ENCODE measurements around the gene PHOSPHO1.

The PHOSPHO1 gene

GRCh38 chr17:49260011-49260816 is 29.6 kb upstream of the PHOSPHO1 start:
- peak overlapping the region; percentile 62 for H3K4me3 ChIP-seq (ENCODE audit: low read length)
- H3K9ac ChIP-seq (ENCODE audit: low read length): no peak overlapping the region
- H3K9me3 ChIP-seq (ENCODE audit: control insufficient read depth, low read depth, low read length): no peaks in the 10 kb centered on the region
- no peak overlapping the region for H3K27ac ChIP-seq (ENCODE audit: low read length)
- H3K4me1 ChIP-seq (ENCODE audit: control insufficient read depth, low read depth, low read length): peaks cover 4% of the 10 kb centered on the region
- H3K36me3 ChIP-seq (ENCODE audit: control insufficient read depth, low read depth, low read length): no peaks in the 10 kb centered on the region
- H3K27me3 ChIP-seq (ENCODE audit: control insufficient read depth, insufficient read depth, low read length): peaks cover 24% of the 10 kb centered on the region

- H3K27ac ChIP-seq (ENCODE audit: low read length): no peak overlapping the region
- peaks cover 4% of the 10 kb centered on the region for H3K4me1 ChIP-seq (ENCODE audit: control insufficient read depth, low read depth, low read length)
- no peaks in the 10 kb centered on the region for H3K36me3 ChIP-seq (ENCODE audit: control insufficient read depth, low read depth, low read length)
- no peaks in the 10 kb centered on the region for H3K9me3 ChIP-seq (ENCODE audit: control insufficient read depth, low read depth, low read length)
- peaks cover 24% of the 10 kb centered on the region for H3K27me3 ChIP-seq (ENCODE audit: control insufficient read depth, insufficient read depth, low read length)
- no peak overlapping the region for H3K9ac ChIP-seq (ENCODE audit: low read length)
- peak overlapping the region; percentile 62 for H3K4me3 ChIP-seq (ENCODE audit: low read length)
Observed at GRCh38 chr17:49259663-49260010, 29.1 kb upstream of the PHOSPHO1 start.

GRCh38 chr17:49258394-49258793 is 27.8 kb upstream of the PHOSPHO1 start:
- Histone ChIP-seq H3K9me3 (ENCODE audit: control insufficient read depth, low read depth, low read length) (no peaks in the 10 kb centered on the region), H3K4me1 (ENCODE audit: control insufficient read depth, low read depth, low read length) (peaks cover 4% of the 10 kb centered on the region), H3K27ac (ENCODE audit: low read length) (no peak overlapping the region), H3K36me3 (ENCODE audit: control insufficient read depth, low read depth, low read length) (no peaks in the 10 kb centered on the region), H3K27me3 (ENCODE audit: control insufficient read depth, insufficient read depth, low read length) (peaks cover 24% of the 10 kb centered on the region), H3K4me3 (ENCODE audit: low read length) (no peak overlapping the region), H3K9ac (ENCODE audit: low read length) (no peak overlapping the region)

- Histone ChIP-seq H3K9me3 (ENCODE audit: control insufficient read depth, low read depth, low read length) (no peaks in the 10 kb centered on the region), H3K36me3 (ENCODE audit: control insufficient read depth, low read depth, low read length) (no peaks in the 10 kb centered on the region), H3K4me3 (ENCODE audit: low read length) (no peak overlapping the region), H3K27me3 (ENCODE audit: control insufficient read depth, insufficient read depth, low read length) (peaks cover 9% of the 10 kb centered on the region), H3K4me1 (ENCODE audit: control insufficient read depth, low read depth, low read length) (no peaks in the 10 kb centered on the region), H3K27ac (ENCODE audit: low read length) (no peak overlapping the region), H3K9ac (ENCODE audit: low read length) (no peak overlapping the region)
Observed at GRCh38 chr17:49255125-49255524, 24.5 kb upstream of the PHOSPHO1 start.

GRCh38 chr17:49254066-49254465 is 23.5 kb upstream of the PHOSPHO1 start:
- Histone ChIP-seq H3K4me1 (ENCODE audit: control insufficient read depth, low read depth, low read length) (no peaks in the 10 kb centered on the region), H3K27ac (ENCODE audit: low read length) (no peak overlapping the region), H3K9me3 (ENCODE audit: control insufficient read depth, low read depth, low read length) (no peaks in the 10 kb centered on the region), H3K9ac (ENCODE audit: low read length) (no peak overlapping the region), H3K27me3 (ENCODE audit: control insufficient read depth, insufficient read depth, low read length) (no peaks in the 10 kb centered on the region), H3K36me3 (ENCODE audit: control insufficient read depth, low read depth, low read length) (no peaks in the 10 kb centered on the region), H3K4me3 (ENCODE audit: low read length) (no peak overlapping the region)

GRCh38 chr17:49252148-49252695 is 21.6 kb upstream of the PHOSPHO1 start:
- Histone ChIP-seq H3K27ac (ENCODE audit: low read length) (no peak overlapping the region), H3K27me3 (ENCODE audit: control insufficient read depth, insufficient read depth, low read length) (no peaks in the 10 kb centered on the region), H3K4me3 (ENCODE audit: low read length) (no peak overlapping the region), H3K9ac (ENCODE audit: low read length) (no peak overlapping the region), H3K9me3 (ENCODE audit: control insufficient read depth, low read depth, low read length) (no peaks in the 10 kb centered on the region), H3K36me3 (ENCODE audit: control insufficient read depth, low read depth, low read length) (no peaks in the 10 kb centered on the region), H3K4me1 (ENCODE audit: control insufficient read depth, low read depth, low read length) (no peaks in the 10 kb centered on the region)

- H3K4me1 ChIP-seq (ENCODE audit: control insufficient read depth, low read depth, low read length): no peaks in the 10 kb centered on the region
- H3K36me3 ChIP-seq (ENCODE audit: control insufficient read depth, low read depth, low read length): no peaks in the 10 kb centered on the region
- H3K9ac ChIP-seq (ENCODE audit: low read length): no peak overlapping the region
- H3K9me3 ChIP-seq (ENCODE audit: control insufficient read depth, low read depth, low read length): no peaks in the 10 kb centered on the region
- no peaks in the 10 kb centered on the region for H3K27me3 ChIP-seq (ENCODE audit: control insufficient read depth, insufficient read depth, low read length)
- H3K4me3 ChIP-seq (ENCODE audit: low read length): no peak overlapping the region
- no peak overlapping the region for H3K27ac ChIP-seq (ENCODE audit: low read length)
Observed at GRCh38 chr17:49249890-49250522, 19.4 kb upstream of the PHOSPHO1 start.

GRCh38 chr17:49249292-49249794 is 18.8 kb upstream of the PHOSPHO1 start:
- no peaks in the 10 kb centered on the region for H3K9me3 ChIP-seq (ENCODE audit: control insufficient read depth, low read depth, low read length)
- no peaks in the 10 kb centered on the region for H3K27me3 ChIP-seq (ENCODE audit: control insufficient read depth, insufficient read depth, low read length)
- H3K36me3 ChIP-seq (ENCODE audit: control insufficient read depth, low read depth, low read length): no peaks in the 10 kb centered on the region
- H3K4me3 ChIP-seq (ENCODE audit: low read length): no peak overlapping the region
- H3K9ac ChIP-seq (ENCODE audit: low read length): no peak overlapping the region
- H3K4me1 ChIP-seq (ENCODE audit: control insufficient read depth, low read depth, low read length): no peaks in the 10 kb centered on the region
- no peak overlapping the region for H3K27ac ChIP-seq (ENCODE audit: low read length)

- Histone ChIP-seq H3K9me3 (ENCODE audit: control insufficient read depth, low read depth, low read length) (no peaks in the 10 kb centered on the region), H3K36me3 (ENCODE audit: control insufficient read depth, low read depth, low read length) (no peaks in the 10 kb centered on the region), H3K9ac (ENCODE audit: low read length) (no peak overlapping the region), H3K27me3 (ENCODE audit: control insufficient read depth, insufficient read depth, low read length) (no peaks in the 10 kb centered on the region), H3K4me1 (ENCODE audit: control insufficient read depth, low read depth, low read length) (no peaks in the 10 kb centered on the region), H3K4me3 (ENCODE audit: low read length) (no peak overlapping the region), H3K27ac (ENCODE audit: low read length) (no peak overlapping the region)
Observed at GRCh38 chr17:49247944-49248343, 17.4 kb upstream of the PHOSPHO1 start.

GRCh38 chr17:49244839-49245238 is 14.3 kb upstream of the PHOSPHO1 start:
- no peaks in the 10 kb centered on the region for H3K36me3 ChIP-seq (ENCODE audit: control insufficient read depth, low read depth, low read length)
- H3K9me3 ChIP-seq (ENCODE audit: control insufficient read depth, low read depth, low read length): no peaks in the 10 kb centered on the region
- no peak overlapping the region for H3K4me3 ChIP-seq (ENCODE audit: low read length)
- no peak overlapping the region for H3K9ac ChIP-seq (ENCODE audit: low read length)
- no peaks in the 10 kb centered on the region for H3K27me3 ChIP-seq (ENCODE audit: control insufficient read depth, insufficient read depth, low read length)
- no peaks in the 10 kb centered on the region for H3K4me1 ChIP-seq (ENCODE audit: control insufficient read depth, low read depth, low read length)
- no peak overlapping the region for H3K27ac ChIP-seq (ENCODE audit: low read length)

- Histone ChIP-seq H3K4me3 (ENCODE audit: low read length) (no peak overlapping the region), H3K9ac (ENCODE audit: low read length) (no peak overlapping the region), H3K9me3 (ENCODE audit: control insufficient read depth, low read depth, low read length) (no peaks in the 10 kb centered on the region), H3K27me3 (ENCODE audit: control insufficient read depth, insufficient read depth, low read length) (no peaks in the 10 kb centered on the region), H3K36me3 (ENCODE audit: control insufficient read depth, low read depth, low read length) (no peaks in the 10 kb centered on the region), H3K4me1 (ENCODE audit: control insufficient read depth, low read depth, low read length) (no peaks in the 10 kb centered on the region), H3K27ac (ENCODE audit: low read length) (no peak overlapping the region)
Observed at GRCh38 chr17:49242813-49243212, 12.2 kb upstream of the PHOSPHO1 start.

Data from iPS-18a (cell line).